ENCODE measurements around the gene SPATA25. TPM values are rescaled to one million over a fixed set of nuclear protein-coding genes. Genes with fewer than 3 reads are reported as not detected.

The SPATA25 gene
- total RNA-seq, 2 donors from 2014 or later = 1.5 TPM

- Histone ChIP-seq H3K27me3 (no peaks in the 10 kb centered on the region), H3K27ac (no peak overlapping the region), H3K9me3 (no peaks in the 10 kb centered on the region), H3K9ac (ENCODE audit: low read depth in 2 of 2, low read length in 2 of 2) (no peak overlapping the region), H3K36me3 (no peaks in the 10 kb centered on the region), H3K4me1 (no peaks in the 10 kb centered on the region), H3K4me3 (no peak overlapping the region)
- DNase-seq = no peak
- TF ChIP-seq, protein P1, sequence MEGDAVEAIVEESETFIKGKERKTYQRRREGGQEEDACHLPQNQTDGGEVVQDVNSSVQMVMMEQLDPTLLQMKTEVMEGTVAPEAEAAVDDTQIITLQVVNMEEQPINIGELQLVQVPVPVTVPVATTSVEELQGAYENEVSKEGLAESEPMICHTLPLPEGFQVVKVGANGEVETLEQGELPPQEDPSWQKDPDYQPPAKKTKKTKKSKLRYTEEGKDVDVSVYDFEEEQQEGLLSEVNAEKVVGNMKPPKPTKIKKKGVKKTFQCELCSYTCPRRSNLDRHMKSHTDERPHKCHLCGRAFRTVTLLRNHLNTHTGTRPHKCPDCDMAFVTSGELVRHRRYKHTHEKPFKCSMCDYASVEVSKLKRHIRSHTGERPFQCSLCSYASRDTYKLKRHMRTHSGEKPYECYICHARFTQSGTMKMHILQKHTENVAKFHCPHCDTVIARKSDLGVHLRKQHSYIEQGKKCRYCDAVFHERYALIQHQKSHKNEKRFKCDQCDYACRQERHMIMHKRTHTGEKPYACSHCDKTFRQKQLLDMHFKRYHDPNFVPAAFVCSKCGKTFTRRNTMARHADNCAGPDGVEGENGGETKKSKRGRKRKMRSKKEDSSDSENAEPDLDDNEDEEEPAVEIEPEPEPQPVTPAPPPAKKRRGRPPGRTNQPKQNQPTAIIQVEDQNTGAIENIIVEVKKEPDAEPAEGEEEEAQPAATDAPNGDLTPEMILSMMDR (IDR thresholded peaks at IDR 0.05) = no peak
- intact Hi-C loops (cut with DNase I) = no loop called here
Measured at GRCh38 chr20:45873409-45874103, 13.9 kb downstream of the SPATA25 start.

- DNase-seq = no peak
- H3K9me3 ChIP-seq = no peaks in the 10 kb centered on the region
- no peaks in the 10 kb centered on the region for H3K4me1 ChIP-seq
- intact Hi-C loops (cut with DNase I) = no loop called here
- H3K27ac ChIP-seq = no peak overlapping the region
- H3K4me3 ChIP-seq = no peak overlapping the region
- TF ChIP-seq, protein P1 (IDR thresholded peaks at IDR 0.05) = no peak
- no peaks in the 10 kb centered on the region for H3K36me3 ChIP-seq
- H3K27me3 ChIP-seq = no peaks in the 10 kb centered on the region
- H3K9ac ChIP-seq (ENCODE audit: low read depth in 2 of 2, low read length in 2 of 2) = no peak overlapping the region
Measured at GRCh38 chr20:45872626-45873025, 14.8 kb downstream of the SPATA25 start.

DNA sequence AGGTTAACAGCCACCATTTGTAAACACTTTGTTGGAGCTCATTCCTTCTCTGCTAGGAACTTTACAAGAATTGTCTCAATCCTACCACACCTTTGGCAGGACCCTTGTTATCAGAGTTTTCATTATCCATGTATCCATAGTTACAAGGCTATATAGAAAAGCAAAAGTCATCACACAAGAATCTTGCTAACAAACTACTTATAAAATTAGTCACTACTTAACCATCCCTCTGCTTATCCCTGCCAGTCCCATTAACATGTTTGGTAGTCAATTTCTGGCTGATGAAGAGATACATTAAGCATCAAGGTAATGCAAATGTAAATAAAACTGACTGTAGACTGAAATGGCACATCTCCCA, 19.6 kb downstream of the SPATA25 start:
- no peaks in the 10 kb centered on the region for H3K9me3 ChIP-seq
- no peaks in the 10 kb centered on the region for H3K4me1 ChIP-seq
- no peak overlapping the region for H3K4me3 ChIP-seq
- H3K27me3 ChIP-seq = no peaks in the 10 kb centered on the region
- no peaks in the 10 kb centered on the region for H3K36me3 ChIP-seq
- TF ChIP-seq, protein P1 (IDR thresholded peaks at IDR 0.05) = no peak
- H3K27ac ChIP-seq = peak overlapping the region; percentile 54
- peak overlapping the region in 1 of 2 donors; percentile 34 for H3K9ac ChIP-seq (ENCODE audit: low read depth in 2 of 2, low read length in 2 of 2)
- intact Hi-C loops (cut with DNase I) = no loop called here
- DNase-seq = no peak

GRCh38 chr20:45867136-45867818, 20.1 kb downstream of the SPATA25 start:
- intact Hi-C loops (cut with DNase I) = no loop called here
- H3K9me3 ChIP-seq = no peaks in the 10 kb centered on the region
- H3K4me3 ChIP-seq = no peak overlapping the region
- peak overlapping the region in 1 of 2 donors; percentile 34 for H3K9ac ChIP-seq (ENCODE audit: low read depth in 2 of 2, low read length in 2 of 2)
- TF ChIP-seq, protein P1 (IDR thresholded peaks at IDR 0.05) = no peak
- H3K36me3 ChIP-seq = no peaks in the 10 kb centered on the region
- no peak for DNase-seq
- H3K27ac ChIP-seq = peak overlapping the region; percentile 54
- H3K4me1 ChIP-seq = no peaks in the 10 kb centered on the region
- no peaks in the 10 kb centered on the region for H3K27me3 ChIP-seq

- intact Hi-C loops (cut with DNase I) = no loop called here
- no peaks in the 10 kb centered on the region for H3K4me1 ChIP-seq
- DNase-seq = no peak
- no peak overlapping the region for H3K9ac ChIP-seq (ENCODE audit: low read depth in 2 of 2, low read length in 2 of 2)
- no peaks in the 10 kb centered on the region for H3K27me3 ChIP-seq
- no peaks in the 10 kb centered on the region for H3K9me3 ChIP-seq
- TF ChIP-seq, protein P1 (IDR thresholded peaks at IDR 0.05) = no peak
- no peak overlapping the region for H3K4me3 ChIP-seq
- no peaks in the 10 kb centered on the region for H3K36me3 ChIP-seq
- H3K27ac ChIP-seq = peak overlapping the region; percentile 54
Measured at GRCh38 chr20:45866454-45866853, 21.0 kb downstream of the SPATA25 start.

Measured in colonic mucosa (tissue), 4 donors.